GM23338 (cell line): ENCODE measurements around the gene PHGDH. TPM values are rescaled to one million over a fixed set of nuclear protein-coding genes. Genes with fewer than 3 reads are reported as not detected.
A peak's percentile ranks its signal among the peaks of the same experiment; 100 is the strongest.
"Not testable (repeated sequence)": the region's sequence is repeated elsewhere in the genome, so short reads cannot be mapped to it uniquely, and the experiment has no call there.

Experiments
- ATAC-seq: fragments of 200-7000 bp; cut with Tn5 transposase; 3 replicates; pipeline ENCODE4 v1.9.1; 2020
- DNase-seq: peaks from one replicate; pipeline ENCODE4 v3.0.0-alpha.2; 2015; ENCODE audit warnings: low spot score
- H2AFZ ChIP-seq: fragments of 200-600 bp; sonication (generic); 2 replicates; pipeline ENCODE4 v1.8.0; 2016; ENCODE audit warnings: antibody characterized with exemption, mild to moderate bottlenecking, moderate library complexity
- H3F3A ChIP-seq: fragments of 200-600 bp; sonication (generic); replicated peaks from 2 replicates; pipeline ENCODE4 v1.8.0; 2017; ENCODE audit warnings: antibody characterized with exemption, mixed run types, low read depth
- H3K27ac ChIP-seq: fragments of 200-600 bp; sonication (generic); 2 replicates; pipeline ENCODE4 v1.6.1; 2016; ENCODE audit warnings: low read depth
- H3K27me3 ChIP-seq: fragments of 200-600 bp; sonication (generic); 2 replicates; pipeline ENCODE4 v1.8.0; 2016; ENCODE audit warnings: mild to moderate bottlenecking, mixed run types, moderate library complexity; ENCODE audit not compliant: insufficient read depth
- H3K36me3 ChIP-seq: fragments of 200-600 bp; sonication (generic); 2 replicates; pipeline ENCODE4 v1.8.0; 2016; ENCODE audit warnings: mild to moderate bottlenecking; ENCODE audit not compliant: insufficient read depth
- H3K4me1 ChIP-seq: fragments of 200-600 bp; sonication (generic); 2 replicates; pipeline ENCODE4 v1.8.0; 2016; ENCODE audit warnings: mild to moderate bottlenecking, moderate library complexity; ENCODE audit not compliant: insufficient read depth
- H3K4me2 ChIP-seq: fragments of 200-600 bp; sonication (generic); 2 replicates; pipeline ENCODE4 v1.7.1; 2017; ENCODE audit warnings: mixed run types
- H3K4me3 ChIP-seq: fragments of 200-600 bp; sonication (generic); 2 replicates; pipeline ENCODE4 v1.6.1; 2016; ENCODE audit warnings: mixed run types
- H3K79me2 ChIP-seq: fragments of 200-600 bp; sonication (generic); replicated peaks from 2 replicates; pipeline ENCODE4 v1.8.0; 2017; ENCODE audit warnings: mild to moderate bottlenecking; ENCODE audit not compliant: insufficient read depth
- H3K9me2 ChIP-seq: fragments of 200-600 bp; sonication (generic); 2 replicates; pipeline ENCODE4 v1.8.0; 2017; ENCODE audit not compliant: insufficient read depth
- H4K20me1 ChIP-seq: fragments of 200-600 bp; sonication (generic); replicated peaks from 2 replicates; pipeline ENCODE4 v1.8.0; 2017; ENCODE audit warnings: mild to moderate bottlenecking; ENCODE audit not compliant: insufficient read depth
- H3K27ac Mint-ChIP-seq: 2 replicates; pipeline ENCODE4 v1.8.0; 2020; ENCODE audit warnings: inconsistent platforms, mild to moderate bottlenecking, moderate library complexity, mixed read lengths
- H3K27me3 Mint-ChIP-seq: 3 replicates; pipeline ENCODE4 v1.8.0; 2022; ENCODE audit warnings: low read depth, mild to moderate bottlenecking, moderate library complexity, mixed read lengths, inconsistent platforms; ENCODE audit not compliant: insufficient read depth, poor library complexity
- H3K36me3 Mint-ChIP-seq: 3 replicates; pipeline ENCODE4 v1.8.0; 2021; ENCODE audit warnings: low read depth, mild to moderate bottlenecking, inconsistent platforms, moderate library complexity, mixed read lengths
- H3K4me1 Mint-ChIP-seq: 3 replicates; pipeline ENCODE4 v1.8.0; 2020; ENCODE audit warnings: mild to moderate bottlenecking, inconsistent platforms, mixed read lengths
- H3K4me3 Mint-ChIP-seq: 3 replicates; pipeline ENCODE4 v1.8.0; 2021; ENCODE audit warnings: moderate library complexity, mild to moderate bottlenecking, inconsistent platforms, mixed read lengths
- H3K9me3 Mint-ChIP-seq: 3 replicates; pipeline ENCODE4 v1.8.0; 2020; ENCODE audit warnings: moderate library complexity, mild to moderate bottlenecking, inconsistent platforms, mixed read lengths
- CREB1 ChIP-seq: fragments of 250-450 bp; sonication (Bioruptor Pico); IDR thresholded peaks from 2 replicates; pipeline ENCODE4 v1.5.0; 2020; ENCODE audit warnings: low read depth, mild to moderate bottlenecking, moderate library complexity
- CTCF ChIP-seq, 2 experiments: fragments of 200-600 bp in 1 of 2; sonication (generic) in 1 of 2; conservative IDR thresholded peaks; 2 replicates each; pipeline versions ENCODE4 v1.5.1 to v1.6.1; 2016 to 2017; ENCODE audit warnings: antibody characterized with exemption in 2 of 2, low read depth in 2 of 2, mild to moderate bottlenecking in 2 of 2, moderate library complexity in 1 of 2
- ETS1 ChIP-seq: IDR thresholded peaks from 2 replicates; pipeline ENCODE4 v1.6.1; 2016; ENCODE audit warnings: antibody characterized with exemption
- EZH2 ChIP-seq: fragments of 200-600 bp; sonication (generic); IDR thresholded peaks from one replicate; pipeline ENCODE4 v1.8.0; 2017; ENCODE audit warnings: antibody characterized with exemption, mild to moderate bottlenecking, low read depth; ENCODE audit not compliant: unreplicated experiment
- EZH2phosphoT487 ChIP-seq: fragments of 200-600 bp; sonication (generic); IDR thresholded peaks from one replicate; pipeline ENCODE4 v1.8.1; 2018; ENCODE audit warnings: antibody characterized with exemption; ENCODE audit not compliant: unreplicated experiment
- REST ChIP-seq: IDR thresholded peaks from one replicate; pipeline ENCODE4 v1.6.1; 2018; ENCODE audit warnings: antibody characterized with exemption; ENCODE audit not compliant: unreplicated experiment
- STAT1 ChIP-seq: IDR thresholded peaks from one replicate; pipeline ENCODE4 v1.6.1; 2016; ENCODE audit warnings: antibody characterized with exemption; ENCODE audit not compliant: unreplicated experiment
- ZNF114 ChIP-seq: fragments of 250-450 bp; sonication (Bioruptor Pico); IDR thresholded peaks from 2 replicates; pipeline ENCODE4 v1.5.0; 2020; ENCODE audit warnings: mild to moderate bottlenecking, moderate library complexity
- ZNF331 ChIP-seq: fragments of 250-450 bp; sonication (Bioruptor Pico); IDR thresholded peaks from 2 replicates; pipeline ENCODE4 v1.5.0; 2020; ENCODE audit warnings: low read depth, mild to moderate bottlenecking, moderate library complexity
- polyA plus RNA-seq: library from polyadenylated mRNA; unstranded; fragments of >200 nt; fragmentation: Nextera tagmentation; extraction: Ambion mirVana; gene quantifications from 2 replicates; pipeline ENCODE4 v1.2.1, GENCODE V29; 2016
- total RNA-seq: library from RNA; depleted of rRNA; stranded (reverse); fragments of >200 nt; shearing (Covaris generic); gene quantifications from 2 replicates; pipeline ENCODE4 v1.2.3, GENCODE V29; 2014

PHGDH gene
- total and polyA plus RNA-seq, 2 experiments from 2014 or later, result 612 to 885 TPM

- DNase-seq (peak; percentile 53), ATAC-seq (peak; percentile 49)
- Histone ChIP-seq H3K27ac (no peak overlapping the region), H3F3A (no peaks in the 10 kb centered on the region), H4K20me1 (no peaks in the 10 kb centered on the region), H3K4me1 (peaks cover 36% of the 10 kb centered on the region), H3K27me3 (no peaks in the 10 kb centered on the region), H3K79me2 (no peaks in the 10 kb centered on the region), H3K4me3 (no peak overlapping the region), H3K9me2 (no peaks in the 10 kb centered on the region), H3K4me2 (0 out of 2 replicates have a peak overlapping the region, but pooled peaks have one; percentile 8), H2AFZ (no peak overlapping the region), H3K36me3 (no peaks in the 10 kb centered on the region)
- peaks cover 50% of the 10 kb centered on the region for H3K4me1 Mint-ChIP-seq
- no peak overlapping the region for H3K4me3 Mint-ChIP-seq
- no peaks in the 10 kb centered on the region for H3K27me3 Mint-ChIP-seq
- H3K27ac Mint-ChIP-seq, result no peak overlapping the region
- peaks cover 7% of the 10 kb centered on the region; the same call in 2 of the 3 replicates for H3K9me3 Mint-ChIP-seq
- TF ChIP-seq CTCF (conservative IDR thresholded peaks at IDR 0.05; ENCODE audit: low read depth in 2 of 2) (no peak), EZH2phosphoT487 (no peak), ETS1 (no peak), EZH2 (no peak)
- no peaks in the 10 kb centered on the region for H3K36me3 Mint-ChIP-seq
Observed at GRCh38 chr1:119689511-119689910, 22.2 kb upstream of the PHGDH start.

GRCh38 chr1:119696863-119697262, 14.9 kb upstream of the PHGDH start:
- not testable (repeated sequence) for H3K27ac Mint-ChIP-seq, H3K27me3 Mint-ChIP-seq, H3K79me2 ChIP-seq, DNase-seq, H3K4me3 ChIP-seq, H3K4me2 ChIP-seq, H3K9me2 ChIP-seq, H3K27ac ChIP-seq, H3K27me3 ChIP-seq, H3K4me1 ChIP-seq, H3K4me3 Mint-ChIP-seq, ATAC-seq, H3K4me1 Mint-ChIP-seq, H3K36me3 ChIP-seq, H3F3A ChIP-seq, H4K20me1 ChIP-seq
- peaks cover 29% of the 10 kb centered on the region for H3K9me3 Mint-ChIP-seq
- H2AFZ ChIP-seq, result peak overlapping the region; percentile 43; the same call in 1 of the 2 replicates
- peaks cover 11% of the 10 kb centered on the region for H3K36me3 Mint-ChIP-seq

GRCh38 chr1:119697598-119697997, 14.1 kb upstream of the PHGDH start:
- no peak overlapping the region for H3K4me3 Mint-ChIP-seq
- no peak for DNase-seq
- no peak overlapping the region for H3K4me2 ChIP-seq
- no peaks in the 10 kb centered on the region for H3K27me3 ChIP-seq
- no peaks in the 10 kb centered on the region for H3K79me2 ChIP-seq
- H3K27me3 Mint-ChIP-seq, result no peaks in the 10 kb centered on the region
- no peaks in the 10 kb centered on the region for H3F3A ChIP-seq
- 0 out of 3 replicates have a peak, but pooled peaks cover 3% of the 10 kb centered on the region for H3K4me1 Mint-ChIP-seq
- H4K20me1 ChIP-seq, result no peaks in the 10 kb centered on the region
- no peak overlapping the region for H3K27ac Mint-ChIP-seq
- H3K36me3 ChIP-seq, result no peaks in the 10 kb centered on the region
- peaks cover 18% of the 10 kb centered on the region for H3K36me3 Mint-ChIP-seq
- H3K9me3 Mint-ChIP-seq, result peaks cover 34% of the 10 kb centered on the region
- no peak overlapping the region for H3K27ac ChIP-seq
- no peak overlapping the region; the same call in 1 of the 2 replicates for H2AFZ ChIP-seq
- H3K9me2 ChIP-seq, result no peaks in the 10 kb centered on the region; the same call in 1 of the 2 replicates
- H3K4me1 ChIP-seq, result no peaks in the 10 kb centered on the region
- H3K4me3 ChIP-seq, result no peak overlapping the region
- no peak for ATAC-seq
- TF ChIP-seq ZNF114 (no peak), CREB1 (no peak), ETS1 (no peak), STAT1 (no peak), ZNF331 (CRISPR knock-in tag) (no peak), REST (no peak), CTCF (conservative IDR thresholded peaks at IDR 0.05; ENCODE audit: low read depth in 2 of 2) (no peak), EZH2phosphoT487 (no peak)
